BLaER1 treated with 17β-estradiol and CSF1 and Interleukin-3, amounts not matched to agents 10 nM and 100 nM (cell line): ENCODE results near the gene CDH2.

ENCODE experiments used
- H3K27ac ChIP-seq, 11 experiments: shearing (Covaris generic); formaldehyde crosslinking; 2 replicates each; pipeline ENCODE4 v1.8.1; 2022
- H3K27me3 ChIP-seq, 11 experiments: shearing (Covaris generic); formaldehyde crosslinking; 2 replicates each; pipeline ENCODE4 v1.8.1; 2022
- H3K36me3 ChIP-seq, 11 experiments: shearing (Covaris generic); formaldehyde crosslinking; 2 replicates each; pipeline ENCODE4 v1.8.1; 2022
- H3K4me1 ChIP-seq, 10 experiments: shearing (Covaris generic); formaldehyde crosslinking; 2 replicates each; pipeline ENCODE4 v1.8.1; 2022
- H3K4me2 ChIP-seq, 11 experiments: shearing (Covaris generic); formaldehyde crosslinking; 2 replicates each; pipeline ENCODE4 v1.8.1; 2022
- H3K4me3 ChIP-seq, 10 experiments: shearing (Covaris generic); formaldehyde crosslinking; 2 replicates each; pipeline ENCODE4 v1.8.1; 2022
- H3K9ac ChIP-seq, 11 experiments: shearing (Covaris generic); formaldehyde crosslinking; 2 replicates each; pipeline ENCODE4 v1.8.1; 2022
- H3K9me3 ChIP-seq, 11 experiments: shearing (Covaris generic); formaldehyde crosslinking; replicated peaks in 1 of 11; 2 replicates each; pipeline ENCODE4 v1.8.1; 2022
- H4K20me1 ChIP-seq, 11 experiments: shearing (Covaris generic); formaldehyde crosslinking; 2 replicates each; pipeline ENCODE4 v1.8.1; 2022
- Cebpa-rat ChIP-seq, 11 experiments: shearing (Covaris generic); IDR thresholded peaks; 2 replicates each; pipeline ENCODE4 v1.8.1; 2022

CDH2 gene

DNA sequence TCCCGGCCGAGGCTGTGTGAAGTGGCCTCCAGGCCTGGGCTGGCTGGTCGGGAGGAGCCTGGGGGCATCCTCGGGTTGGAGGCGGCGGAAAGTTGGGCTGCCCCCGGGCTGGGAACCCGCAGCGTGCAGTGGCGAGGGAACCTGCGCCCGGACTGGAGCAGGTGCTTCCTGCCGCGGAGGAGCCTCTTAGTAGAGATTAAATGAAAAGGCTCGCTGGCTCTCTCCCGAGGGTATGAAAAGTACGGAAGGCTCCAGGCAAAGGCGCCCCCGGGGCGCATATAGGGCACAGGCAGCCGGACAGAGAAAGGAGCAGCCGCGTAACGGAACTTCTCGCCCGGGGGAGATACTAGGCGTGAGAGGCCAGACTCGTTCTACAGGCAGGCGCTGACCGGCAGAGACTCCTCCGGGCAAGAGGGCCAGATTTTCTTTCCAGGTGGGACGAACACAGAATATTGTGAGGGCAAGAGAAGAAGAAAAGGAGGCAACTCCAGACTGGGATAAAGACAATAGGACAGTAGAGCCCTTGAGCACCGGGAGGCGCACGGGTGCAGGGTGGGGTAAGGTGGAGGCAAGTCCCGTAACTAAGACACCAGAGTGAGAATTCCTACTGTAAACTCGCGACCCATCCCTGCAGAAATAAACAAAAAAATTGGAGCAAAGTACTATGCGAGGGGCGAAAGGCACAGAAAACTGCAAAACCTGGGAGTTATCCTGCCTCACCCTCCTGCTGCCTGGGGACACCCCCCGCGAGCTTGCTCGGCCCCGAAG is 816 bp downstream of the CDH2 start:
- H3K4me2 ChIP-seq = peak overlapping the region; percentile 71 to 92 (median 89)
- peak overlapping the region in 8 of 11 experiments; percentile 26 to 79 (median 62); a peak in 13 of 22 replicates for H3K27ac ChIP-seq

GRCh38 chr18:28175150-28175929 is 1.6 kb downstream of the CDH2 start:
- H3K4me3 ChIP-seq = peak overlapping the region; percentile 58 to 78 (median 70)

More for the DNA sequence above, 816 bp downstream of the CDH2 start:
- peaks cover 7 to 39% (median 21%) of the 10 kb centered on the region in 11 experiments; a peak in 20 of 22 replicates for H3K27me3 ChIP-seq
- TF ChIP-seq Cebpa-rat (IDR thresholded peaks at IDR 0.05) = no peak
- H3K9ac ChIP-seq = peak overlapping the region in 9 of 11 experiments; percentile 28 to 85 (median 79); a peak in 17 of 22 replicates
- H3K9me3 ChIP-seq = peaks cover 14 to 27% (median 20%) of the 10 kb centered on the region in 11 experiments; a peak in 20 of 22 replicates
- 0 out of 20 replicates have a peak, but pooled peaks cover 0 to 4% (median 0%) of the 10 kb centered on the region in 10 experiments for H3K4me1 ChIP-seq
- H4K20me1 ChIP-seq = peaks cover 0 to 31% (median 13%) of the 10 kb centered on the region in 11 experiments; a peak in 13 of 22 replicates
- H3K4me3 ChIP-seq = peak overlapping the region; percentile 58 to 78 (median 70)
- no peaks in the 10 kb centered on the region for H3K36me3 ChIP-seq

DNA sequence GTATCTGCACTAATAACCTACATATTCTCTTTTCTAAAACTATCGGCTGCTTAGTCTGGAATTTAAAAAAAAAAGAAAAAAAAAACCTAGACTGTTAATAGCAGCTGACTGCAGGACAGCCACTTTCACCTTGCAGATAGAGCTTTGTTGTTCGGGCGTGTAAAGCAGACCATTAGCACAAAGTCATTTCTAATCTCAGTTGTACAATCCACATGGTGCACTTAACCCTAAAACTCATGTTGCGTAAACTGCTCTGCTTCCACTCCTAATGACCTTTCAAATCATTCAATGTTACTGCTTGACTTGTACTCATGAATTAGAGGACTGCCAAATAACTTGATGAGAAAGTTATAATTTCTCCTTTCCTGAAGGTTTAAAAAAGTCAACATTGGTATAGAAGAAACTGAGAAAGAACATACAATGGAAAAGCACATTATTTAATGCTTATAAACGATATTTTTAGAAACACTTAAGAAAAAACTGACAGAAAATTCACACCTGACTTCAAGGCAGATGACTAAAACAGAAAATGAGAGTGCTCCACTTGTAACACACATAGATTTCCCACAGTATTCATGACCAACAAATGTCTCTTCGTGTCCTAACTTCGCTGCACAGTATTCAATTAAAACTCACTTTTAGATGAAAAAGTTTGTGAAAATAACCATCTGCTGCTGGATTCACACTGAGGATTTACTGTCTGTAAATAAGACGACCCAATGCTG is 2.6 kb downstream of the CDH2 start:
- Histone ChIP-seq H3K4me1 (0 out of 20 replicates have a peak, but pooled peaks cover 0 to 4% (median 0%) of the 10 kb centered on the region in 10 experiments), H3K27me3 (peaks cover 7 to 39% (median 21%) of the 10 kb centered on the region in 11 experiments; a peak in 20 of 22 replicates), H3K4me3 (no peak overlapping the region), H3K9ac (no peak overlapping the region), H3K4me2 (peak overlapping the region in 1 of 11 experiments; percentile 78; a peak in 1 of 22 replicates), H3K36me3 (no peaks in the 10 kb centered on the region), H3K27ac (no peak overlapping the region), H4K20me1 (peaks cover 0 to 31% (median 13%) of the 10 kb centered on the region in 11 experiments; a peak in 13 of 22 replicates), H3K9me3 (peaks cover 14 to 27% (median 20%) of the 10 kb centered on the region in 11 experiments; a peak in 20 of 22 replicates)
- TF ChIP-seq Cebpa-rat (IDR thresholded peaks at IDR 0.05) = no peak

More at GRCh38 chr18:28175150-28175929, 1.6 kb downstream of the CDH2 start:
- H3K4me2 ChIP-seq = peak overlapping the region; percentile 71 to 92 (median 89)
- H3K9ac ChIP-seq = peak overlapping the region in 8 of 11 experiments; percentile 69 to 85 (median 79); a peak in 13 of 22 replicates
- H3K4me1 ChIP-seq = 0 out of 20 replicates have a peak, but pooled peaks cover 0 to 4% (median 0%) of the 10 kb centered on the region in 10 experiments
- H3K36me3 ChIP-seq = no peaks in the 10 kb centered on the region
- H3K27me3 ChIP-seq = peaks cover 7 to 39% (median 21%) of the 10 kb centered on the region in 11 experiments; a peak in 20 of 22 replicates
- TF ChIP-seq Cebpa-rat (IDR thresholded peaks at IDR 0.05) = no peak
- H3K9me3 ChIP-seq = peaks cover 14 to 27% (median 20%) of the 10 kb centered on the region in 11 experiments; a peak in 20 of 22 replicates
- peak overlapping the region in 3 of 11 experiments; percentile 61 to 79 (median 63); a peak in 2 of 22 replicates for H3K27ac ChIP-seq
- H4K20me1 ChIP-seq = peaks cover 0 to 31% (median 13%) of the 10 kb centered on the region in 11 experiments; a peak in 13 of 22 replicates

DNA sequence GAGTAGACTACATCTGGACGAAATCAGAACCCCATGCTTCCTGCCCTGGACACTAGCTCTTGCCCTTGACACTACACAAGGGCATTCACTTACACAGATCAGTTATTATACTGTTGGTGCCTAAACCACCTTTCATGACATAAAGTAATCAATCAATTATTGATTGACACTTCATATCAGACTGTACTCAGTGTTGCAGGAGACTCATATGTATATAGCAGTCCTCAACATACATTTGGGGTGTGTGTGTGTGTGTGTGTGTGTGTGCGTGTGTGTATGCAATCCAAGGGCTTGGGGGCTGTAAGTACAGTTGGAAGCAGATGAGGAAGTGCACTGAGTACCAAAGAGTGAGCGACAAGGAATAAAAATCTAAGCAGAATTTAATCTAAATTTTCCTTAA is 5.1 kb downstream of the CDH2 start:
- Histone ChIP-seq H3K9ac (no peak overlapping the region), H4K20me1 (peaks cover 0 to 31% (median 13%) of the 10 kb centered on the region in 11 experiments; a peak in 13 of 22 replicates), H3K4me3 (no peak overlapping the region), H3K27me3 (peaks cover 7 to 30% (median 21%) of the 10 kb centered on the region in 11 experiments; a peak in 20 of 22 replicates), H3K36me3 (no peaks in the 10 kb centered on the region), H3K4me1 (0 out of 20 replicates have a peak, but pooled peaks cover 0 to 4% (median 0%) of the 10 kb centered on the region in 10 experiments), H3K9me3 (peaks cover 11 to 20% (median 14%) of the 10 kb centered on the region in 11 experiments; a peak in 20 of 22 replicates), H3K27ac (no peak overlapping the region), H3K4me2 (no peak overlapping the region)
- no peak for TF ChIP-seq Cebpa-rat (IDR thresholded peaks at IDR 0.05)

DNA sequence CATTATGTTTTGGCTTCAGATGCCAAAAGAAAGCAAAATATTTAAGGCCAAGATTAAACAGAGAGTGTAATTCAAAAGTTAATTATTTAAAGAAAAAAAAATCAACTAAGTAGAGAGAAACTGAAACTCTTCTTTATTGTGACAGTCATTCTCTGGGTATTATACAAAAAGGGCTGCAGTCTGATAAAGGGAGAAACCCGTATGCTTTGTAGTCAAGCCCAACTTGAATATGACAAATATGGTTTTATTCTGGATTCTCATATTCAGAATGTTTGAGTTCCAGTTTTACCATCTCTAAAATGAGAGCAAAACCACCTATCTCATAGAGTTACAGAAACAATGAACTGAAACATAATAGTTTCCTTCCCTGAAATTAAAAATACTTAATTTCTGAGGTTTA is 8.2 kb downstream of the CDH2 start:
- H3K27ac ChIP-seq = no peak overlapping the region
- H3K9ac ChIP-seq = no peak overlapping the region
- no peaks in the 10 kb centered on the region for H3K36me3 ChIP-seq
- H3K9me3 ChIP-seq = no peaks in the 10 kb centered on the region
- peaks cover 0 to 7% (median 0%) of the 10 kb centered on the region in 11 experiments; a peak in 1 of 22 replicates for H4K20me1 ChIP-seq
- no peak overlapping the region for H3K4me3 ChIP-seq
- no peak for TF ChIP-seq Cebpa-rat (IDR thresholded peaks at IDR 0.05)
- H3K4me2 ChIP-seq = no peak overlapping the region
- no peaks in the 10 kb centered on the region for H3K4me1 ChIP-seq
- 0 out of 22 replicates have a peak, but pooled peaks cover 0 to 3% (median 0%) of the 10 kb centered on the region in 11 experiments for H3K27me3 ChIP-seq

- H3K9ac ChIP-seq = no peak overlapping the region
- no peak for TF ChIP-seq Cebpa-rat (IDR thresholded peaks at IDR 0.05)
Observed at GRCh38 chr18:28167835-28168349, 9.0 kb downstream of the CDH2 start.

DNA sequence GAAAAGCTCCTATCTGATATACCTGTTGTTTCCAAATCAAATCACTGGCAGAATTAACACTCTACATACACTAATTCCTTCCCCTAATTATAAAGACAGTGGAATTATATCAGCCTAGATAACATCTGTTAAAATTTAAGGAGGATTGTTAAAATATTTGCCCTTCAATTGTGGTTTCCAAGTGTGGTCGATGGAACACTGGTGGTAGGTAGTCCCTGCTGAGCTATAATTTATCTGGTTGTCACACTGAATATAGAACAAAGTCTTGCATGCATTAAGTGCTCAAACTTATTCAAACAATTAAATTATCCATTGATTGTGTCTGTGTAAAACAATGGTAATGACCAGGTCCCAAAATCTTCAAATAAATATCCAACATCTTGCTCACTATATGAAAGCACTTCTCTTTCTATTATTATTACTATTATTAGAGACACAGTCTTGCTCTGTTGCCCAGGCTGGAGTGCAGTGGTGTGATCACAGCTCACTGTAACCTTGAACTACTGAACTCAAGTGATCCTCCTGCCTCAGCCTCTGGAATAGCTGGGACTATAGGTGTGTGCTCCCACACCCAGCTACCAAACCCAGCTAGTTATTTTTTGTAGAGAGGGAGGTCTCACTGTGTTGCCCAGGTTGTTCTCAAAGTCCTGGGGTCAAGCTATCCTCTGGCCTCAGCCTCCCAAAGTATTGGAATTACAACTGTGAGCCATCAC is 12.0 kb downstream of the CDH2 start:
- Histone ChIP-seq H3K4me2 (no peak overlapping the region), H3K4me3 (no peak overlapping the region), H3K9ac (no peak overlapping the region), H3K27ac (no peak overlapping the region), H3K27me3 (no peaks in the 10 kb centered on the region), H4K20me1 (peaks cover 0 to 4% (median 0%) of the 10 kb centered on the region in 11 experiments; a peak in 1 of 22 replicates), H3K4me1 (peaks cover 0 to 10% (median 0%) of the 10 kb centered on the region in 10 experiments; a peak in 5 of 20 replicates), H3K36me3 (no peaks in the 10 kb centered on the region), H3K9me3 (no peaks in the 10 kb centered on the region)
- TF ChIP-seq Cebpa-rat (IDR thresholded peaks at IDR 0.05) = no peak

More at GRCh38 chr18:28167835-28168349, 9.0 kb downstream of the CDH2 start:
- no peak overlapping the region for H3K4me3 ChIP-seq
- no peaks in the 10 kb centered on the region for H3K9me3 ChIP-seq
- H4K20me1 ChIP-seq = 0 out of 22 replicates have a peak, but pooled peaks cover 0 to 3% (median 0%) of the 10 kb centered on the region in 11 experiments
- H3K27ac ChIP-seq = no peak overlapping the region
- H3K36me3 ChIP-seq = no peaks in the 10 kb centered on the region
- no peaks in the 10 kb centered on the region for H3K4me1 ChIP-seq
- H3K4me2 ChIP-seq = no peak overlapping the region
- no peaks in the 10 kb centered on the region for H3K27me3 ChIP-seq
